Effector memory CD8-positive, alpha-beta T cell (primary cell): ENCODE measurements around the gene DDOST.

Source experiments
- ATAC-seq: fragments of 150-1000 bp; cut with Tn5 transposase; replicated peaks from 2 replicates; pipeline ENCODE4 v1.10.0; 2021; ENCODE audit warnings: mild to moderate bottlenecking, moderate library complexity
- DNase-seq, 3 experiments: peaks; one replicate each; pipeline ENCODE4 v3.0.0; 2021
- H3K27ac Mint-ChIP-seq, 2 donors: one replicate each; pipeline ENCODE4 v1.8.0; 2022; ENCODE audit warnings: mild to moderate bottlenecking in 2 of 2, mixed read lengths in 2 of 2, moderate library complexity in 2 of 2
- H3K27me3 Mint-ChIP-seq, 2 donors: one replicate each; pipeline ENCODE4 v1.8.0; 2022; ENCODE audit warnings: mixed read lengths in 2 of 2
- H3K36me3 Mint-ChIP-seq: one replicate; pipeline ENCODE4 v1.8.0; 2022; ENCODE audit warnings: mild to moderate bottlenecking, moderate library complexity, mixed read lengths; ENCODE audit not compliant: insufficient read depth
- H3K4me1 Mint-ChIP-seq, 2 donors: one replicate each; pipeline ENCODE4 v1.8.0; 2022; ENCODE audit warnings: low read depth in 2 of 2, mixed read lengths in 2 of 2
- H3K4me3 Mint-ChIP-seq, 2 donors: one replicate each; pipeline ENCODE4 v1.8.0; 2022; ENCODE audit warnings: mild to moderate bottlenecking in 2 of 2, mixed read lengths in 2 of 2, moderate library complexity in 2 of 2
- H3K9me3 Mint-ChIP-seq, 2 donors: one replicate each; pipeline ENCODE4 v1.8.0; 2022; ENCODE audit warnings: mixed read lengths in 2 of 2

DDOST gene

GRCh38 chr1:20643080-20643479 lies 18.1 kb downstream of the DDOST start:
- Mint-ChIP-seq H3K36me3 (peaks cover 21% of the 10 kb centered on the region), H3K4me3 (no peak overlapping the region), H3K27ac (peak overlapping the region in 1 of 2 donors; percentile 77)

GRCh38 chr1:20641975-20642374 lies 19.2 kb downstream of the DDOST start:
- H3K36me3 Mint-ChIP-seq, result peaks cover 24% of the 10 kb centered on the region
- DNase-seq (no peak), ATAC-seq (no peak)
- no peak overlapping the region for H3K4me3 Mint-ChIP-seq
- no peak overlapping the region for H3K27ac Mint-ChIP-seq
- peaks cover 2 to 6% of the 10 kb centered on the region in 2 donors for H3K4me1 Mint-ChIP-seq
- H3K27me3 Mint-ChIP-seq, result no peaks in the 10 kb centered on the region
- no peaks in the 10 kb centered on the region for H3K9me3 Mint-ChIP-seq

More at GRCh38 chr1:20643080-20643479, 18.1 kb downstream of the DDOST start:
- Mint-ChIP-seq H3K27me3 (no peaks in the 10 kb centered on the region), H3K9me3 (no peaks in the 10 kb centered on the region), H3K4me1 (peaks cover 2 to 6% of the 10 kb centered on the region in 2 donors)
- no peak for DNase-seq
- no peak for ATAC-seq

GRCh38 chr1:20640183-20640597 lies 21.0 kb downstream of the DDOST start:
- ATAC-seq (peak; percentile 75), DNase-seq (peak; percentile 58 to 60 (median 59))
- H3K4me3 Mint-ChIP-seq, result no peak overlapping the region
- H3K27me3 Mint-ChIP-seq, result no peaks in the 10 kb centered on the region
- H3K9me3 Mint-ChIP-seq, result no peaks in the 10 kb centered on the region
- peaks cover 29% of the 10 kb centered on the region for H3K36me3 Mint-ChIP-seq
- H3K27ac Mint-ChIP-seq, result no peak overlapping the region
- peaks cover 6 to 11% of the 10 kb centered on the region in 2 donors for H3K4me1 Mint-ChIP-seq

- peaks cover 20% of the 10 kb centered on the region for H3K36me3 Mint-ChIP-seq
- H3K27me3 Mint-ChIP-seq, result no peaks in the 10 kb centered on the region
- H3K4me3 Mint-ChIP-seq, result no peak overlapping the region
- H3K9me3 Mint-ChIP-seq, result no peaks in the 10 kb centered on the region
- no peak for DNase-seq
- peak overlapping the region; percentile 27 to 68 for H3K27ac Mint-ChIP-seq
- H3K4me1 Mint-ChIP-seq, result peaks cover 12 to 17% of the 10 kb centered on the region in 2 donors
- no peak for ATAC-seq
Measured at GRCh38 chr1:20636785-20637347, 24.3 kb downstream of the DDOST start.

- Mint-ChIP-seq H3K9me3 (no peaks in the 10 kb centered on the region), H3K4me1 (peaks cover 10 to 11% of the 10 kb centered on the region in 2 donors), H3K36me3 (peaks cover 17% of the 10 kb centered on the region), H3K27me3 (no peaks in the 10 kb centered on the region), H3K4me3 (peak overlapping the region; percentile 86), H3K27ac (peak overlapping the region; percentile 44 to 83)
- DNase-seq, result no peak
- peak; percentile 31 for ATAC-seq
Measured at GRCh38 chr1:20634594-20635084, 26.5 kb downstream of the DDOST start.

- Mint-ChIP-seq H3K27me3 (no peaks in the 10 kb centered on the region), H3K36me3 (peaks cover 17% of the 10 kb centered on the region), H3K4me3 (peak overlapping the region; percentile 86), H3K9me3 (no peaks in the 10 kb centered on the region), H3K27ac (peak overlapping the region; percentile 44 to 83), H3K4me1 (peaks cover 10 to 11% of the 10 kb centered on the region in 2 donors)
- DNase-seq, result peak in 1 of 3 experiments; percentile 16
- peak; percentile 18 for ATAC-seq
Measured at GRCh38 chr1:20634065-20634593, 27.0 kb downstream of the DDOST start.

GRCh38 chr1:20633190-20634064 lies 27.7 kb downstream of the DDOST start, which contains the start of gene PINK1:
Gene PINK1 (plus strand): TSS chr1:20633458. CDS start chr1:20633549, 91 bp downstream.
- peak; percentile 88 for ATAC-seq
- peaks cover 0 to 2% of the 10 kb centered on the region in 2 donors for H3K27me3 Mint-ChIP-seq

GRCh38 chr1:20632386-20632785 lies 28.8 kb downstream of the DDOST start:
- H3K36me3 Mint-ChIP-seq, result peaks cover 7% of the 10 kb centered on the region
- DNase-seq (no peak), ATAC-seq (no peak)
- H3K4me3 Mint-ChIP-seq, result peak overlapping the region; percentile 62 to 63
- peak overlapping the region in 1 of 2 donors; percentile 53 for H3K27ac Mint-ChIP-seq
- peaks cover 0 to 12% of the 10 kb centered on the region in 2 donors for H3K27me3 Mint-ChIP-seq
- H3K9me3 Mint-ChIP-seq, result no peaks in the 10 kb centered on the region
- peaks cover 10 to 11% of the 10 kb centered on the region in 2 donors for H3K4me1 Mint-ChIP-seq

More at GRCh38 chr1:20633190-20634064, 27.7 kb downstream of the DDOST start, which contains the start of gene PINK1:
- H3K4me3 Mint-ChIP-seq, result peak within 1 kb of the TSS; percentile 86
- no peaks in the 10 kb centered on the region for H3K9me3 Mint-ChIP-seq
- peaks cover 10 to 11% of the 10 kb centered on the region in 2 donors for H3K4me1 Mint-ChIP-seq
- H3K36me3 Mint-ChIP-seq, result peaks cover 12% of the 10 kb centered on the region
- H3K27ac Mint-ChIP-seq, result peak within 1 kb of the TSS; percentile 53 to 83
- peak; percentile 86 to 99 (median 97) for DNase-seq

- Mint-ChIP-seq H3K9me3 (no peaks in the 10 kb centered on the region), H3K4me1 (peaks cover 5% of the 10 kb centered on the region in 2 donors), H3K27me3 (peaks cover 0 to 18% of the 10 kb centered on the region in 2 donors), H3K4me3 (no peak overlapping the region), H3K36me3 (peaks cover 4% of the 10 kb centered on the region), H3K27ac (no peak overlapping the region)
- DNase-seq, result no peak
- ATAC-seq, result no peak
Measured at GRCh38 chr1:20630729-20631128, 30.4 kb downstream of the DDOST start.

GRCh38 chr1:20626524-20626923 lies 34.6 kb downstream of the DDOST start:
- DNase-seq, result no peak
- Mint-ChIP-seq H3K27me3 (peaks cover 0 to 18% of the 10 kb centered on the region in 2 donors), H3K27ac (no peak overlapping the region), H3K4me1 (no peaks in the 10 kb centered on the region), H3K9me3 (no peaks in the 10 kb centered on the region), H3K4me3 (no peak overlapping the region), H3K36me3 (no peaks in the 10 kb centered on the region)
- ATAC-seq, result no peak

- Mint-ChIP-seq H3K27ac (no peak overlapping the region), H3K27me3 (peaks cover 0 to 18% of the 10 kb centered on the region in 2 donors), H3K9me3 (no peaks in the 10 kb centered on the region), H3K36me3 (no peaks in the 10 kb centered on the region), H3K4me1 (no peaks in the 10 kb centered on the region), H3K4me3 (no peak overlapping the region)
- no peak for ATAC-seq
- no peak for DNase-seq
Measured at GRCh38 chr1:20626098-20626427, 35.1 kb downstream of the DDOST start.

- H3K9me3 Mint-ChIP-seq, result no peaks in the 10 kb centered on the region
- no peak overlapping the region for H3K27ac Mint-ChIP-seq
- H3K4me1 Mint-ChIP-seq, result no peaks in the 10 kb centered on the region
- H3K36me3 Mint-ChIP-seq, result no peaks in the 10 kb centered on the region
- no peak overlapping the region for H3K4me3 Mint-ChIP-seq
- ATAC-seq (no peak), DNase-seq (no peak)
- H3K27me3 Mint-ChIP-seq, result peaks cover 0 to 18% of the 10 kb centered on the region in 2 donors
Measured at GRCh38 chr1:20625176-20626097, 35.7 kb downstream of the DDOST start.
